H1 (cell line): ENCODE data around the gene RCAN2. TPM values are rescaled to one million over a fixed set of nuclear protein-coding genes. Genes with fewer than 3 reads are reported as not detected.

Experiments used
- CTCF ChIA-PET: fragments of 300-600 bp; sonication (Branson Sonifier 250); formaldehyde crosslinking; loops from one replicate; lab custom pipeline; 2021; ENCODE audit not compliant: partially characterized antibody; lab: Charles Lee
- POLR2A ChIA-PET: fragments of 300-600 bp; sonication (Branson Sonifier 250); formaldehyde crosslinking; loops from one replicate; lab custom pipeline; 2021; ENCODE audit warnings: inconsistent platforms; ENCODE audit not compliant: partially characterized antibody; lab: Charles Lee
- DNase-seq, 2 experiments: peaks; one replicate each; pipeline versions ENCODE4 v3.0.0 to v3.0.0-alpha.2; 2010 to 2022; ENCODE audit warnings: low spot score in 2 of 2, low read depth in 1 of 2, mixed read lengths in 1 of 2
- FAIRE-seq: peaks from 2 replicates; lab custom pipeline; 2011; peaks lifted over from hg19 to GRCh38; lab: Jason Lieb, UNC
- H2AFZ ChIP-seq: 2 replicates; pipeline ENCODE4 v1.8.1; 2012; ENCODE audit warnings: low read length, inconsistent platforms
- H2AK5ac ChIP-seq: 2 replicates; pipeline ENCODE4 v1.6.1; 2013; ENCODE audit warnings: low read depth, low read length
- H2BK120ac ChIP-seq: replicated peaks from 2 replicates; pipeline ENCODE3; 2013; ENCODE audit warnings: low read depth, low read length, inconsistent platforms
- H2BK12ac ChIP-seq: 2 replicates; pipeline ENCODE4 v1.6.1; 2013; ENCODE audit warnings: low read depth, low read length
- H2BK15ac ChIP-seq: 2 replicates; pipeline ENCODE4 v1.6.1; 2013; ENCODE audit warnings: low read length
- H2BK20ac ChIP-seq: 2 replicates; pipeline ENCODE4 v1.6.1; 2013; ENCODE audit warnings: low read length
- H2BK5ac ChIP-seq: 2 replicates; pipeline ENCODE4 v1.6.1; 2013; ENCODE audit warnings: low read depth, low read length
- H3K14ac ChIP-seq: 2 replicates; pipeline ENCODE4 v1.6.1; 2013; ENCODE audit warnings: inconsistent platforms; ENCODE audit not compliant: insufficient read length
- H3K18ac ChIP-seq: 2 replicates; pipeline ENCODE4 v1.6.1; 2013; ENCODE audit warnings: low read length; ENCODE audit errors: extremely low read depth
- H3K23ac ChIP-seq: 2 replicates; pipeline ENCODE4 v1.6.1; 2013; ENCODE audit warnings: inconsistent platforms; ENCODE audit not compliant: insufficient read length
- H3K23me2 ChIP-seq: 2 replicates; pipeline ENCODE4 v1.6.1; 2013; ENCODE audit warnings: low read depth, low read length
- H3K27ac ChIP-seq: 2 replicates; pipeline ENCODE4 v1.6.1; 2011; ENCODE audit warnings: low read depth, low read length, inconsistent platforms
- H3K27me3 ChIP-seq, 4 experiments: replicated peaks in 1 of 4; 1 replicate in 1 of 4; 2 replicates in 3 of 4; pipeline versions ENCODE4 v1.6.1 to v1.8.1; 2011 to 2013; ENCODE audit warnings: low read length in 3 of 4, mild to moderate bottlenecking in 3 of 4, inconsistent platforms in 2 of 4, mixed read lengths in 2 of 4, moderate library complexity in 1 of 4; ENCODE audit not compliant: control insufficient read depth in 3 of 4, insufficient read depth in 3 of 4; ENCODE audit errors: extremely low read depth in 1 of 4
- H3K36me3 ChIP-seq, 4 experiments: 2 replicates each; pipeline versions ENCODE4 v1.6.1 to v1.8.1; 2011 to 2013; ENCODE audit warnings: mild to moderate bottlenecking in 4 of 4, low read length in 3 of 4, moderate library complexity in 2 of 4, control low read depth in 1 of 4, inconsistent platforms in 1 of 4; ENCODE audit not compliant: insufficient read depth in 4 of 4, control insufficient read depth in 2 of 4
- H3K4ac ChIP-seq: replicated peaks from 2 replicates; pipeline ENCODE3; 2013; ENCODE audit warnings: low read length, low read depth, mixed read lengths, inconsistent platforms; ENCODE audit not compliant: insufficient read length
- H3K4me1 ChIP-seq, 4 experiments: replicated peaks in 1 of 4; 1 replicate in 1 of 4; 2 replicates in 3 of 4; pipeline versions ENCODE4 v1.6.1 to v1.8.1; 2011 to 2013; ENCODE audit warnings: low read length in 3 of 4, inconsistent platforms in 2 of 4, mixed read lengths in 1 of 4; ENCODE audit not compliant: insufficient read depth in 4 of 4, control insufficient read depth in 3 of 4
- H3K4me2 ChIP-seq, 2 experiments: 2 replicates each; pipeline versions ENCODE4 v1.6.1 to v1.8.1; 2011 to 2013; ENCODE audit warnings: low read depth in 2 of 2, low read length in 2 of 2, control low read depth in 1 of 2, inconsistent platforms in 1 of 2, mild to moderate bottlenecking in 1 of 2; ENCODE audit not compliant: insufficient read depth in 1 of 2
- H3K4me3 ChIP-seq, 4 experiments: fragments of 200-600, 300-600 bp in 1 of 4; sonication (generic), shearing (Covaris generic), sonication (Bioruptor Twin) in 1 of 4; 2 replicates each; pipeline versions ENCODE4 v1.5.1 to v1.8.1; 2011 to 2016; ENCODE audit warnings: low read length in 4 of 4, low read depth in 3 of 4, control low read depth in 2 of 4, inconsistent platforms in 2 of 4, mild to moderate bottlenecking in 2 of 4, mixed read lengths in 1 of 4, moderate library complexity in 1 of 4; ENCODE audit not compliant: insufficient read depth in 2 of 4; ENCODE audit errors: extremely low read depth in 1 of 4
- H3K56ac ChIP-seq: replicated peaks from 2 replicates; pipeline ENCODE3; 2013; ENCODE audit warnings: low read depth, mild to moderate bottlenecking, mixed read lengths, low read length, inconsistent platforms; ENCODE audit not compliant: insufficient read length
- H3K79me1 ChIP-seq: 2 replicates; pipeline ENCODE4 v1.6.1; 2013; ENCODE audit warnings: low read depth, low read length, control low read depth
- H3K79me2 ChIP-seq, 2 experiments: 2 replicates each; pipeline versions ENCODE4 v1.6.1 to v1.8.1; 2012 to 2013; ENCODE audit warnings: low read length in 2 of 2, mild to moderate bottlenecking in 2 of 2, inconsistent platforms in 1 of 2; ENCODE audit not compliant: insufficient read depth in 2 of 2, control insufficient read depth in 1 of 2
- H3K9ac ChIP-seq, 4 experiments: replicated peaks in 1 of 4; 1 replicate in 1 of 4; 2 replicates in 3 of 4; pipeline versions ENCODE4 v1.6.1 to v1.8.1; 2011 to 2013; ENCODE audit warnings: low read depth in 3 of 4, low read length in 3 of 4, control low read depth in 2 of 4, mild to moderate bottlenecking in 2 of 4, moderate library complexity in 2 of 4, inconsistent platforms in 1 of 4; ENCODE audit errors: extremely low read depth in 1 of 4
- H3K9me3 ChIP-seq, 2 experiments: 2 replicates each; pipeline versions ENCODE4 v1.6.1 to v1.8.1; 2012 to 2013; ENCODE audit warnings: mild to moderate bottlenecking in 2 of 2, moderate library complexity in 2 of 2, control low read depth in 1 of 2, inconsistent platforms in 1 of 2, low read depth in 1 of 2, low read length in 1 of 2, mixed read lengths in 1 of 2; ENCODE audit not compliant: insufficient read depth in 2 of 2
- H4K20me1 ChIP-seq, 2 experiments: replicated peaks in 1 of 2; 2 replicates each; pipeline versions ENCODE3 to v1.8.1; 2011 to 2013; ENCODE audit warnings: inconsistent platforms in 2 of 2, low read length in 2 of 2, mild to moderate bottlenecking in 1 of 2; ENCODE audit not compliant: insufficient read depth in 2 of 2, control insufficient read depth in 1 of 2
- H4K5ac ChIP-seq: 2 replicates; pipeline ENCODE4 v1.6.1; 2013; ENCODE audit warnings: low read length, low read depth, mixed read lengths, inconsistent platforms; ENCODE audit not compliant: insufficient read length
- H4K8ac ChIP-seq: 2 replicates; pipeline ENCODE4 v1.8.0; 2013; ENCODE audit warnings: mild to moderate bottlenecking, moderate library complexity, low read length, inconsistent platforms; ENCODE audit not compliant: insufficient read depth; ENCODE audit errors: extremely low read depth
- H4K91ac ChIP-seq: replicated peaks from 2 replicates; pipeline ENCODE3; 2013; ENCODE audit warnings: low read length, mixed read lengths, inconsistent platforms; ENCODE audit not compliant: insufficient read length
- BCL11A ChIP-seq, 2 experiments: IDR thresholded peaks; one replicate each; pipeline ENCODE4 v1.6.1; 2011; ENCODE audit warnings: low read depth in 2 of 2, low read length in 2 of 2, mild to moderate bottlenecking in 2 of 2
- EZH2 ChIP-seq: fragments of 200-600 bp; sonication (generic); IDR thresholded peaks from 2 replicates; pipeline ENCODE4 v1.7.1; 2012; ENCODE audit warnings: low read depth, mild to moderate bottlenecking, moderate library complexity, low read length, inconsistent platforms; ENCODE audit not compliant: severe bottlenecking
- KDM1A ChIP-seq: fragments of 200-600, 300-600 bp; sonication (generic); IDR thresholded peaks from 2 replicates; pipeline ENCODE4 v1.7.1; 2016; ENCODE audit warnings: mild to moderate bottlenecking, low read length, borderline replicate concordance
- NANOG ChIP-seq: IDR thresholded peaks from 2 replicates; pipeline ENCODE4 v1.6.1; 2011; ENCODE audit warnings: low read length, low read depth, mild to moderate bottlenecking, inconsistent platforms; ENCODE audit not compliant: insufficient read depth, poor library complexity, severe bottlenecking
- POLR2AphosphoS5 ChIP-seq: IDR thresholded peaks from 2 replicates; pipeline ENCODE4 v1.6.1; 2011; ENCODE audit warnings: low read depth, low read length
- POU5F1 ChIP-seq: IDR thresholded peaks from 2 replicates; pipeline ENCODE4 v1.6.1; 2011; ENCODE audit warnings: low read depth, mild to moderate bottlenecking, low read length, moderate library complexity
- WGBS, 2 experiments: shearing (Covaris generic) in 1 of 2; methylation state at CpG; one replicate each; pipeline versions ENCODE4 v1.1.6 to v1.1.7; 2013 to 2015; ENCODE audit warnings: low lambda C conversion rate in 2 of 2, mixed read lengths in 2 of 2, inconsistent platforms in 1 of 2, low coverage in 1 of 2, missing lambda C conversion rate in 1 of 2; ENCODE audit not compliant: insufficient replicate concordance in 2 of 2, insufficient coverage in 1 of 2, insufficient read length in 1 of 2; ENCODE audit errors: extremely low coverage in 1 of 2, missing lambda C conversion rate in 1 of 2; 5-methylcytosine and 5-hydroxymethylcytosine counted together
- polyA plus RNA-seq, 7 experiments: library from polyadenylated mRNA; depleted of rRNA in 3 of 7; stranded (reverse) in 5 of 7; unstranded in 2 of 7; fragments of >200 nt in 5 of 7; fragments of 200-250 nt in 2 of 7; gene quantifications; 1 replicate in 5 of 7; 2 replicates in 1 of 7; 4 replicates in 1 of 7; pipeline versions ENCODE4 v1.2.1 to v1.2.3, GENCODE V29; 2011 to 2013; ENCODE audit warnings: missing spikeins in 2 of 7, mixed read lengths in 2 of 7
- total RNA-seq: library from RNA; stranded (reverse); fragmentation: NEBNext Ultra II Directional; extraction: Animal tissue kit (Norgen Biotek cat#: 25700); gene quantifications from 2 replicates; pipeline ENCODE4 v1.2.1, GENCODE V29; 2021

The RCAN2 gene
- total and polyA plus RNA-seq, 2 of the 8 experiments (the other 6 are each of a cell fraction or from before 2014, with no cell fraction given), result 5.0 to 8.5 TPM

GRCh38 chr6:46352541-46353268 is 138.5 kb downstream of the RCAN2 start:
- TF ChIP-seq BCL11A (IDR thresholded peaks at IDR 0.05; ENCODE audit: low read depth in 2 of 2, low read length in 2 of 2) (no peak), POLR2AphosphoS5 (no peak), KDM1A (no peak), POU5F1 (no peak), EZH2 (no peak), NANOG (no peak)
- no peak overlapping the region for H3K56ac ChIP-seq
- 90% methylated on average over 2 of the region's 2 CpGs; no CpG with 5 or more reads in 1 of the 2 experiments for WGBS, 2 experiments
- no peak overlapping the region for H2BK20ac ChIP-seq
- H2BK15ac ChIP-seq, result no peak overlapping the region
- no peak overlapping the region for H4K8ac ChIP-seq
- H2AK5ac ChIP-seq, result no peak overlapping the region
- H4K91ac ChIP-seq, result no peak overlapping the region
- H2BK12ac ChIP-seq, result no peak overlapping the region; the same call in 1 of the 2 replicates
- FAIRE-seq (no peak), DNase-seq (no peak)
- CTCF ChIA-PET, result interaction anchor here (1.1 kb wide), 1 partner anchor 12 kb away, joined by 3 read pairs; no protein-coding TSS in a partner anchor
- H3K9me3 ChIP-seq, result no peaks in the 10 kb centered on the region
- no peak overlapping the region for H3K18ac ChIP-seq
- POLR2A ChIA-PET, result no interaction called here
- no peak overlapping the region for H2BK120ac ChIP-seq
- H3K27me3 ChIP-seq, result no peaks in the 10 kb centered on the region
- H3K14ac ChIP-seq, result no peak overlapping the region
- no peaks in the 10 kb centered on the region for H3K79me1 ChIP-seq
- no peak overlapping the region for H3K4me2 ChIP-seq
- no peak overlapping the region for H3K4me3 ChIP-seq
- H3K4ac ChIP-seq, result no peak overlapping the region
- H3K27ac ChIP-seq, result no peak overlapping the region
- no peak overlapping the region for H2AFZ ChIP-seq
- no peaks in the 10 kb centered on the region for H3K4me1 ChIP-seq
- H3K23ac ChIP-seq, result no peak overlapping the region
- no peak overlapping the region for H2BK5ac ChIP-seq
- H4K20me1 ChIP-seq, result no peaks in the 10 kb centered on the region
- no peaks in the 10 kb centered on the region for H3K23me2 ChIP-seq
- H3K79me2 ChIP-seq, result no peaks in the 10 kb centered on the region
- H4K5ac ChIP-seq, result no peak overlapping the region
- no peaks in the 10 kb centered on the region for H3K36me3 ChIP-seq
- H3K9ac ChIP-seq, result no peak overlapping the region
